GM10847 (cell line): ENCODE data around the gene LAMP2.

Source experiments
- POLR2A ChIP-seq: IDR thresholded peaks from 2 replicates; pipeline ENCODE4 v1.6.1; 2011; ENCODE audit not compliant: insufficient read length; ENCODE audit errors: extremely low read depth

Gene LAMP2

GRCh38 chrX:120463241-120463640 lies 5.9 kb downstream of the LAMP2 start:
- no peak for TF ChIP-seq POLR2A

GRCh38 chrX:120462370-120462769 lies 6.7 kb downstream of the LAMP2 start:
- no peak for TF ChIP-seq POLR2A

- no peak for TF ChIP-seq POLR2A
Observed at GRCh38 chrX:120459309-120459708, 9.8 kb downstream of the LAMP2 start.

GRCh38 chrX:120457766-120458180 lies 11.3 kb downstream of the LAMP2 start:
- TF ChIP-seq POLR2A = no peak

- TF ChIP-seq POLR2A = no peak
Observed at GRCh38 chrX:120456973-120457372, 12.1 kb downstream of the LAMP2 start.

- no peak for TF ChIP-seq POLR2A
Observed at GRCh38 chrX:120453985-120454384, 15.1 kb downstream of the LAMP2 start.

GRCh38 chrX:120452131-120452530 lies 17.0 kb downstream of the LAMP2 start:
- TF ChIP-seq POLR2A = no peak

GRCh38 chrX:120450163-120450562 lies 18.9 kb downstream of the LAMP2 start:
- no peak for TF ChIP-seq POLR2A

GRCh38 chrX:120446498-120446897 lies 22.6 kb downstream of the LAMP2 start:
- TF ChIP-seq POLR2A = no peak

GRCh38 chrX:120439921-120440320 lies 29.2 kb downstream of the LAMP2 start:
- no peak for TF ChIP-seq POLR2A

- no peak for TF ChIP-seq POLR2A
Observed at GRCh38 chrX:120429776-120430540, 39.1 kb downstream of the LAMP2 start.

- no peak for TF ChIP-seq POLR2A
Observed at GRCh38 chrX:120428309-120428708, 40.8 kb downstream of the LAMP2 start.

GRCh38 chrX:120426599-120426998 lies 42.5 kb downstream of the LAMP2 start:
- no peak for TF ChIP-seq POLR2A

GRCh38 chrX:120419463-120419862 lies 49.6 kb downstream of the LAMP2 start:
- TF ChIP-seq POLR2A = no peak

GRCh38 chrX:120408168-120408567 lies 60.9 kb downstream of the LAMP2 start:
- no peak for TF ChIP-seq POLR2A

GRCh38 chrX:120406638-120407037 lies 62.5 kb downstream of the LAMP2 start:
- no peak for TF ChIP-seq POLR2A

- TF ChIP-seq POLR2A = no peak
Observed at GRCh38 chrX:120402369-120402768, 66.7 kb downstream of the LAMP2 start.
